NCI-H345 (cell line): ENCODE measurements around the gene ADAMTS5.

Experiments
- DNase-seq: peaks from one replicate; lab custom pipeline; 2025; lab: John Stamatoyannopoulos, UW

Gene ADAMTS5

DNA sequence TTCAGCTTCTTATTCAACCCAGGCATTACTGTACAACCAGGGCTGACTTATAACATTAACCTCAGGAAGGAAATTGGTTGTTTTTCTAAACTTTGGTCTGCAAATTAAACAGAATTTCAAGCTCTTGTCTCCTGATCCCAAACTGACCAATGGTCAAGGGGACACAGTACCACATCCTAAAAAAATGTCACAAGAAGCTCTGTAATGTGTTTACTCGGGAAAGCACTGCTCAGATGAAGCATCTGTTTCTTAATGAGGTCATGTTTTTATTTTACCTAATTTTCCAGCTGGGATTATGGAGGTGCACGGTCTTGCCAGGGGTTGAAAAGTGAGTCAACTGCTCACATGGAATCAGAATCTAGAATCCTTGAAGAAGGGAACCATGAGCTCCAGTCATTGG lies 18.7 kb downstream of the ADAMTS5 start:
- DNase-seq, result no peak

DNA sequence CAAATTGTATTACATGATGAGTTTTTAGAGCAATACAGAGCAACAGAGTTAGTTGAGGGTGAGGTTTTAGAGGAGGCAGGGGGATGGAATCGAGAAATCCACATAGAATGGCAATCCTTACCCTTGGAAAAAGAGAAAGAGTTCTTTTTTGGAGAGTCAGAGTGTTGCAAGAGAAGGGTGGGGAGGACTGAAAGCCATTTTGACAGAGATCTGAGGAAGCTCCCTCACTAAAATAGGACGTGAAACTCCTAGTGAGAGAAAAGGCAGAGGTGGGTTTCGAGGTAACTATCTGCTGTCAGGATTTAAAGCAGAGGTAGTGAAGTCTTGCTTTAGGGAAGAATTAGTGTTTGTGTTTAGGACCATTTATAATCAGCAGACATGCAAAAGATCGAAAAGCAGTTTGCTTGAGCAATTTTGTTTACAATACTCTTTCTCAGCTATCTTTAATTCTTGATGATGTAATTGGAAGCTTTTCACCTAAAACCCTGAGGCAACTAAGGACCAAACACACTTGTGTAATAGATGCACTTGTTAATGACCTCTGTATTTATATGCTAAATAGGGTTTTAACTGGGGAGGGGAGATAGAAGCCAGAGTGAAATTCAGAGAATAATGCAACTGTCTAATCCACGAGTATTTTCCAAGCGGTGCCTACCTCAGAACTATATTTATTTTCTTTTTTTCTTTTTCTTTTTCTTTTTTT lies 20.0 kb downstream of the ADAMTS5 start:
- no peak for DNase-seq

DNA sequence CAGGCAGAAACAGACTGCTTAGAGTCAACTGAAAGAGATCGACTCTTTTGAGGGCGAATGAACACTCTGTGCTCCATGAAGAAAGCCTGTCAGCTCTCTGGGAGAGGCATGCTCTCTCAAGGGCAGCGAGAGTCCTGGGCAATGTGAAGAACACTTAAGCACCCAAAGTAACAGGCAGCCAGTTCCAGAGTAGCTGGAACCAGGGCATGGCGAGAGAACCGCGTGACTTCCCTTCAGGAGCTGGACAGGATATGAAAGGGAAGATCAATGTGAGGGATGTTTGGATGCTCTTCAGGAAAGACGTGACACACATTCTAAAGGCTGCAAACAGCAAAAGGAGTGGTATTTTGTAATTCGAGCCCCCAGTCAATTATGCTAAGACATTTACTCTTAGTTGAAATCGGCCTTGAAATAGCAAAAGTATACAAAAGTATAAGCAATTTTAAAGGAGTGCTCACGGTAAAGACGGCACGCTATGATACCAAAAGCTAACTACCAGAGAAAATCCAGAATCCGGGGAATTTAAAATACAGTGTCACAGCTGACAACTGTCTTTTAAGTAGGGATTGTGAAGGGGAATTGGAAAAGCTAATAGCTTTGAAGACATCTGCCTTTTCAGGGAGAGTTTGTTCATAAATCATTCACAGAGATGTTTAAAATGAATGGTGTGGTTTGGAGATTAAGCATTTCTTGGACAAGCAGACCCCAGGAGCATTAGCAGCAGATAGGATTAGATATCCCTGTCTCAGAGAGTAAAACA lies 20.8 kb downstream of the ADAMTS5 start:
- no peak for DNase-seq

DNA sequence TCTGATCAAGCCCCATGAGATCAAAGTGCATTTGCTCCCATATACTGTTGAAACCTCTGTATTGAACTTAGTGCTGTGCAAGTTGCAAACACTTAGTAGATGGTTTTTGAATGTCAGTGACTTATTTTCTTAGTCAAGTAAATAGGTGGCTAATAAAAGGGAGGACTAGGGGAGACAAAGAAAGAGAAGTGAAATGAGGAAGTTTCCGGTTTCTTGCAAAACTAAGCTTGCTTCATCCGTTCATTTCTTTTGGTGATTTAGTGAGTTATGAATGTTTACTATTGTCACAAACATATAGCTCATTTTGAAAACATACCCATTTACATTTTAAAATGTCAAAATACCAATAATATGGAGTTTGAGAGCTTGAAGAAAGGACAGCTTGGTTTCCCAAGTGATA lies 23.0 kb downstream of the ADAMTS5 start:
- DNase-seq, result no peak

DNA sequence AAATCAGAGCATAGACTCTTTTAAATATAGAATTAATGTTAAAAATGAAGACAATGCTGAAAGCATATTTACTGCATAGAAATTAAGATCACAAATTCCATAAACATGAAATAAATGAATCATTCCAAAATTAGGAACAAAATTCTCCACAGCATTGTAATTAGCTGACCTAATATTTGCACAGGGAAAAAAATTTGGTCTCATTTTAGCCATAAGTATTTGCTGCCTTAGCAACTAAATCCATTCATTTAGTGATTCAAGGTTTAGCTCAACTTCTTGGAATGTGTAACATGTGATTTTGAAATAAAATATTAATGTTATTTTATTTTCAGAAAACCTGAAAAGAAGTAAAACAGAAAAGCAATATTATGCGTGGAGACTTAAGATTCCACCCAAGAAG lies 25.5 kb downstream of the ADAMTS5 start:
- DNase-seq, result no peak

DNA sequence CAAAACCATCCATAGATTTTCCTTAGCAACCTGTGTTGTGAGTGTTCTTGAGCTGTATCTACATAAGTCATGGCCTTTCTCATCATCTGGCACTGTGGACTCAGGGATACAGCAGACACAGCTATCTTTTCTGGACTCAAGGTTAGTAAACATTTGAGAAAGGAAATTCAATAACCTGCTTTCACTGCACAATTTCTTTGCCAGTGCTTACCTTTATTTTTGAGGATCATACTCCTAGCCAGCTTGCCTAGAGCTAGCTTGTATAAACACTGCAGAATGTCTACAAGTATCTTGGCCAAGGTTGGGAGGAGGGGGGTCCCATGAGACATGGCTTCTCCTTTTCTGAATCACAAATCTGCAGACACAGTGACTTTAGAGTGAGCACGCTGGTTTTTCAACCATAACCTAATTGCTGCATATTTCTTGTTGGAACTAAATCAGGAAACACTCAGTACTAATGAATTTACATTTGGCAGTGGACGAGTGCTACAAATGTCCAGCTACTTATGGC lies 27.2 kb downstream of the ADAMTS5 start:
- no peak for DNase-seq

DNA sequence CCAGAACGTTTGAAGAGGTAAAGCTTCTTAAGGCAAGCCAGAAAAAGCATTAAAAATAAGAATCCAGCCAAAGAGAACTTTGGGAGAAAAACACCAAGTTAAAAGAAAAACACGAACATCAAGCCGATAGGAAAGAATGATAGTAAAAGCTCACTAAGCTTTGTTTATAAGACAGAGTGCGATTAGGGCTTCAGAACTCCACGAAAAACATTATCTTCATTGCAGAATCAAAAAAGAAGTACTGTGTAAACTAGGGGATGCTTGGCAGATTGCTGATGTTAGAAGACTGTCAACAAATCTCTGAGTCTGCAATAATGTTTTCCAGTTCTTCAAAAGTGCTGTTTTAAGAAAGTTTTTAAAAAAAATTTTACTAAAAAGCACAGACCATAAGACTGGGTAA lies 30.2 kb downstream of the ADAMTS5 start:
- DNase-seq, result no peak

DNA sequence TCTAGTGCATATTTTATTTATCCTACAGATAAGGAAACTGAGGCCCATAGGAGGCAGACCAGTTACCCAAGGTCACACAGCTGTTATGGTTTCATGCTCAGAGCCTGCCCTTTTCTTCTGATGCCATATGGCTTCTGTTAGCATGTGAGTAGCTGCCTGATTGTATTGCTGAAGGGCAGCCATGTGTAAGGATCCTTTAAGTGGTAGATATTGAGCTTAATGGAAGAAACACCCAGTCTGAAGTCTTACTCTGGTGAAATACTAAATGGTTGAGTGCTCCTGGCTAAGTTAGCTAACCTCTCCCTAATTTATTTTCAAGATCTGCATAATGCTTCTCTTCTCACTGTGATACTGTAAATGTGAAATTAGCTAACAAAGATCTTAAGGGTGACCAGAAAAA lies 30.9 kb downstream of the ADAMTS5 start:
- no peak for DNase-seq

DNA sequence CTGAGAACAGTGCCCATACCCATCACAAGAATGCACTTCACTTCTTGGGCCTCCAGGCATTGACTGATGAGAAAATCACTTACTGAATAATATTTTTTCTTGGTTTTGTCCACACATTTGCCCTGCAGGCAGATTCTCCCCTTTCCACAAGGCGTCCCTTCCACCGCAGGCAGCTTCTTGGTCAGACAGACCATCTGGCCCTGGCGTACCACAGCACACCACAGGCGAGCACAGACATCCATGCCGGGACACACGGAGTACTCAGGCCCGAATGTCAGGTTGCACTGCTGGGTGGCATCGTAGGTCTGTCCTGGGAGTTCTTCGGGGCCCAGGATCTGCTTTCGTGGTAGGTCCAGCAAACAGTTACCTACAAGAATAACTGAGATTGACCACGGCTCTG lies 32.5 kb downstream of the ADAMTS5 start:
- DNase-seq, result no peak

DNA sequence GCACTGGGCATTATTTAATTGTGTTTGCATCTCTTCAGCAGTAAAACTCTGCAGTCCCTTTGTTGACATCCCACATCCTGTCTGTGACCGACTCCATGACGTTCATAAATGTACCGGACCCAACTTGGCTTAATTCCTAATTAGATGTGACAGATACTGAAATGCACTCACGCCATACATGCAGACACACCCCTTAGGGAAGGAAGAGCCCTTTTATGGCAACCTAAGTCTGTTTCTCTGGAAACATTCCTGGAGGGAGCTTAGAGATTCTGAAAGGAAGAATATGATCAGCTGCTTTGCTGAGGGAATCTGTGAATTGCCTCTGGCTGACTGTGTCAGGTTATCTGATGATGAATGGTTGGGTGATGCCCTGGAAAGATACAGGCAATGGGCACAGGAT lies 33.4 kb downstream of the ADAMTS5 start:
- no peak for DNase-seq

DNA sequence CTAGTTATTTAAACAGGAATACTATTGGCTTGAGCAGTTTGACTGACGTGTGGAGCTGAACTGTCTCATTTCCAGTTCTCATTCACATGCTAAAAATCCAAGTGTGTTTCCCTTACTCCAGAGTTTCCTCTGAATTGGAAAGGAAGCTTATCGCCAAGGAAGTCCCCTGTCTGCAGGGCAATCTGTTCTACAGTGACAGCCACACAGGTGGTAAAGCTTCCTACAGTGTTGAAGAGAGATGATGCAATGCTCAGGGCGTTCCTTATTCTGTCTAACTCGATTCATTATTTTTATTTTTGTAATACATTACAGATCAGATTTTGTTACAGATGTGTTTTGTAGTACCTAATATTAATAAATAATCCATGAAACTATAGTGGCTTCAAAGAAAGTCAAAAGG lies 41.3 kb downstream of the ADAMTS5 start:
- DNase-seq, result no peak

DNA sequence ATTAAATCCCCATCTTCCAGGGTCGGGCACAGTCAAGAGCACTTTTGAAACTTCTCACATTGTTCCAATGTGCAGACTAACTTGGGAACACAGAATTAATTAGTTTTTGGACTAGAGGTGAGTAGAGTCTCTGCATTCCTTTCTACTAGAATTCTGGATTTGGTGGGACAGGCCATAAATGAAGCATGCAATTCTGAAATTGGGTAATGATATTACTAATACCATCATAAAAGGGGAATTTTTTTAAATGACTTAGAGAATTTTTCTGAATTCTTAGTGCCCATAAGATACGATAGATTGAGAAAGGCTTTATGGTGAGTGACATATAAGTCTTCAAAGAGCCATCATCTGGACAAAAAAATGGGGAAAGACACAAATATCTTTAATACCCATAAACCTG lies 41.8 kb downstream of the ADAMTS5 start:
- DNase-seq, result no peak

DNA sequence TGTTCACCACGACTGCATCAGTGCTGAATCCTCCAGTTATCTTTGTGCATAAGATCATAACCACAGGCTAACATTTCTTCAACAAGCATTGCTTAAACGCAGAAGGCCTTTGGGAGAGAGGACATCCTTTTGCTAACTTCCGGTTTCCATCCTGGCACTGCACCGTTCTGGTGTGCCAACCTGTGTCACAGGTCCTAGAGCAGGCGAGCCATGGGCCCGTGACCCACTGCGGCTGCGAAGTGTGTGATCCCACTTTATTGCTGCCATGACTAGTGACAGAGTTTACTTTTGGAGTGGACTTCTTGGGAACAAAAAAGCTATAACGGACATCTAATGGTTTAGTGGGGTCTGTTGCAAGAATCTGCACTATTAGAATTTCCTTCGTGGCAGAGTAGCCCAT lies 42.9 kb downstream of the ADAMTS5 start:
- no peak for DNase-seq

DNA sequence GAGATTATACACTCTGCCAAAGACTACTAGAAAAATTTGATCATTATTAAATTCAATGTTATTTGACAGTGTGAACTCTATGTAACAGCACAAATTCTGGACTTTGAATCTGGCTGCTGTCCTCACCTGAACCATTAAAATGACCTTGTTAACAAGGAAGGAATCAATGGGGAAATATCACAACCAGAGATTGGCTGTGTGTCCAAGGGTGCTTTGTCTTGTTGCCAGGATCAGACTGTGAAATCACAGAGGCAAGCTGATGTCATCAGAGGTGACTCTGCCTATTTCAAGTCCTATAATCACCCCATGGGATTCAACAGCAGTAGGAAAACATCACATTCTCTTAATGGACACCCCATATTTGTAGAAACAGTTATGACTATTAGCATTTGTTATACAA lies 46.8 kb downstream of the ADAMTS5 start:
- no peak for DNase-seq

DNA sequence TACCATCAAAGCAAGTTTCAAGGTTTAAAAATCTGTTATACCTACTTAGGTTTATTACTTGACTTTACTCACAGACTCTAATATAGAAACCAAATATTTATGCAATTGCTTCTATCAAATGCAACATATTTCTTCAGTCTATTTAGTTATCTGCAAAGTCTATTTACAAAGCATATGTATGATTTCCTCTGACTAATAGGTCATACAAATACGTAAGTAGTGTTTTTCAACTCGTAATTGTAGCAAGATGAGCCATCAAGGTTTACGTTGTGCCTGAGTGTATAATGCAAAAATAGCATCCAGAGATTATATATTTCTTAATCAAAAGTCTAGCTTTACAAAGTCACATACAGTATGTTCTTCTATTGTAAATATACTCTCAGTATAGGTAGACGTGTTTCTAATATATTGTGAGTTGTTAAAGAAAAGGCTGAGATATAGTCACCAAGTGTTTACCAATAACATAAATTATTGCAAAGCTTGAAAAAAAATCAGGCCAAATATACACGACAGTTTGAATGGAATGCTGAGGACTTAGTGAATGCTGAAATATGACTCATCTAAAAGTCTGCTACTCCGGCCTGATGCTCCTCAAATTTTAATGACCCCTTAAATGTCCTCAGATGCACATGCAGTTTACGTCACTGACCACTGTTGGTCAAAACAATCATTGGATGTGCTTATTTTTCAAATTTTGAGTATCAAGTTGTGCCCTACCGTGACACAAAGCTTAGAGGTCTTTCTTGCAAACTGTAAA lies 48.4 kb downstream of the ADAMTS5 start:
- DNase-seq, result no peak

DNA sequence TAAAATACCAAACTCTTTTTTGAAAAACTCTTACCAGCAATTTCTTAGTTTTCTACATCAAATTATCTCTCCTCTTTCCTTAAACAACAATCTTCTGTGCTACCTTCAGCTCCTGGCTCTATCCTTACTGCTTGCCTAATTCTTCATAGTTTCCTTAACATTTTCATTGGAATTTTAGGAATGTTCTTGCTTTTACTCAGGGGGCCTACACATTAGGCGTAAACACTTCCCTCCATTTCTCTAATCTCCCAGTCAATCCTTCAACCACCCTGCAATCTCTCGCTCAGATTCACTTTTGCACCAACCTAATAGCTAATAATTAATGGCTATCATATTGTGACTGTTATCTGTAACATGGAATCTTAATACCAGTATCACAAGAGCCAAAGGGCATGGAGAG lies 50.1 kb downstream of the ADAMTS5 start:
- DNase-seq, result no peak

DNA sequence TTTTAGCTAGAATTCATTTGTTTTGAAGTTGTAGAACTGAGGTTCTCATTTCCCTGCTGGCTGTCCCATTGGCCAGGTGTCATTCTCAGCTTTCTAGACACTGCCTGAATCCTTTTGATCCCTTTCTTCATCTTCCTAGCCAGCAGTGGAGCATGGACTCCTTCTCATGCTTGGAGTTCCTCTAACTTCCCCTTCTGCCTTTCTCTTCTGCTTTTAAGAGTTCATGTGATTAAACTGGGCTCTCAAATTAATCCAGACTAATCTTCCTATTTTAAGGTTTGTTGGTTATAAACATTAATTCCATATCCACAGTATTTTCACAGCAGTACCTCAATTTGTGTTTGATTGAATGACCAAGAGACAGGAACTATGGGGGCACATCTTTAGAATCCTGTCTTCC lies 52.3 kb downstream of the ADAMTS5 start:
- no peak for DNase-seq

DNA sequence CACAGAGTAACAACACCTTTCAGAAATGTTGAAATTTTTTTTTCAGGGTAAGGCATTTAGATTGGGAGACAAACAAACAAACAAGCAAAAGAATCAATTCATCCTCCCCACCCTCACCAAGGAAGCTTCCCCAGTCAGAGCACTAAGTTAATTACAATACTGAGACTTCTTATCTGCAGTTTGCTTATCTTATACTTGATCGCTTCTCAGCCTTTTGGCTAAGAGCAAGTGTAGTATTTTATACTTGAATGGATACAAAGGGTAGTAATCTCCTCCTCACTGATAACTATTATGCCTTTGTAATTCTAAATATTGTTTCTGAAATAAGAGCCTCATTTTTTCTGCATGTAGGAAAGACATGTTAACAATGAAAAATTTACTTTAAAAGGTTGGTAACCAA lies 54.4 kb downstream of the ADAMTS5 start:
- DNase-seq, result no peak

DNA sequence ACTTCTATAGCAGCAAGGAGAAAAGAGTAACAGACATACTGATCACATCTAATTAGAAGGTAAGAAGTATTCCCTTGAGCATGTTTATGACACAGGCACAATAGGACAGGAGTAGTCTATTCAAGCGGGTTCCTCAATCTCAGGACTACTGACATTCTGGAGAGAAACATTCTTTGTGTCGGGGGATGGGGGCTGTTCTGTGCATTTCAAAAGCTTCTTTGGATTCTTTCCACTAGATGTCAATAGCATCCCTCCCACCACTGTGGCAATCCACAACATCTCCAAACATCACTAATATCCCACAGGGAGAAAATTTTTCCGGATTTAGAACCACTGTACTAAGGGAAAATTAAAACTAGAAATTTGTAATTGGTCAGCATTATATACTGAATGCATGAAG lies 56.9 kb downstream of the ADAMTS5 start:
- no peak for DNase-seq

DNA sequence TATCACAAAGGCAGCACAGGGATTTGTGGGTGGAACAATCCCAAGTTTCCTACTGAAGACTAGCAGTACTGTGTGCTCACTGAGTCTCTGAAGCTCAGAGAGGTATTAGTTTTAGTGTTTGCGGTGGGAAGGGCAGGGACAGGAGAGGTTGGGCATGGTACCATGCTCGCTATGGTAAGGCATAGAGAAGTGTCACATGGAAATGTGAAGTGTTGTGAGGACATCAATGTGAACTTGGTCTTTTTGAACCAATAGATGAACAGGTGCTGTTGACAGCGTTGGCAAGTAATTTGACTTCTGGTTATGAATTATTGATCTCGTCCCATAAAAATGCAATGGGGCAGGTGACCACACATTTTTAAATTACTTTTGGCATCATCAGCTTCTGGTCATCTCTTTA lies 65.9 kb downstream of the ADAMTS5 start:
- no peak for DNase-seq

DNA sequence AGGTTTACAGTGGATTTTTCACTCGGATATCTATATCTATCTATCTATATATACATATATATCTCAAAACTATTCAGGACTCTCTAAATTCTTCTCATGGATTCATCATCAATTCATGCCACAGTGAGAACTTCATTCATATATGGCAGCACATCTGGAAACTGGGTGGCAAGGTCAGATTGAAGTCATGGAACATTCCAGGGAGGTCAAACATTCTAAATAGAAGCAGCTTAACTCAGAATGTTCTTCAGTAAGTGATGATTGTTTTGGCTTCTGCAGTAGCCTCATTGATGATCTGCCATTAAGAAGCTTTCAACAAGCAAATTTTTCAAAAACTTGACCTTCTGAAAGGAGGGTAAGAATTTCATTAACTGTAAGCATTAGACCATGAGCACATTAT lies 74.7 kb downstream of the ADAMTS5 start:
- no peak for DNase-seq

DNA sequence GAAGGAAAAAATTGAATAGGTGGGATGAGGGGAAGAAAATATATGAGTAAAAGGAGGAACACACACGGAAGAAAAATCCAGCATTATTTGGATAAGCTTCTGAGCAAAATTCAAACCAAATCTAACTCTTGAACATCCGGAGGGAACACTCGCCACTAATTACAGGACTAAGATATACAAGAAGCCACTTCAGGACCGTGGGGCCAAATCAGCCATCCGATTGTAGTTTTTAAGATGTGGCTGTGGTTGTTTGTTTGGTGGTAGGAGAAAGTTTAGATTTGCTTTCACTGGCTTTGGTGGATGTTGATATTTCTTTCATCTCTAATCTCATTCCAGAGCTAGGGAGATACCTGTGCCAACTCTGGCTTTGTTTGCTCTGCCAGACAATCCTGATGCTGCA lies 78.0 kb downstream of the ADAMTS5 start:
- no peak for DNase-seq

DNA sequence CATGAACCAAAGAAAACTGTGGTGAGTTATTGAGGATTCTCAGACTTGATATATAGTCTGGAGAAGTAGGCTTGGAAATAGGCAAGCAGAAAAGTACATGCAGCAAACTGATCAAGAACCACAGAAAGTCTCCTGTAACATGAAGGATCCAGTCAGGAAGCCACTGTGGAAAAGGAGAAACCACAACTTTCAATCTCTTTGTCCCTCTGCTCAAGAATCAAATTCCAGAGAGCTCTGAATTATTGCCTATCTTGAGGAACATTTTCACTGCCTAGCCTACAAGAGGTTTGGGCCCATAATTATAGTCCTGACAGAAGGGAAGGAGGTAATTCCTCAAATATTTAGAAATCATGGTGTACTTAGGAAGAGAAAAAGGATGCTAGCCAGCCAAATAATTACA lies 78.6 kb downstream of the ADAMTS5 start:
- no peak for DNase-seq
